ENCODE measurements around the gene PLET1. TPM values are rescaled to one million over a fixed set of nuclear protein-coding genes. Genes with fewer than 3 reads are reported as not detected.

The PLET1 gene
- total and polyA plus RNA-seq, 9 of the 15 experiments (the other 6 are each of a cell fraction or from before 2014, with no cell fraction given) = not detected

DNA sequence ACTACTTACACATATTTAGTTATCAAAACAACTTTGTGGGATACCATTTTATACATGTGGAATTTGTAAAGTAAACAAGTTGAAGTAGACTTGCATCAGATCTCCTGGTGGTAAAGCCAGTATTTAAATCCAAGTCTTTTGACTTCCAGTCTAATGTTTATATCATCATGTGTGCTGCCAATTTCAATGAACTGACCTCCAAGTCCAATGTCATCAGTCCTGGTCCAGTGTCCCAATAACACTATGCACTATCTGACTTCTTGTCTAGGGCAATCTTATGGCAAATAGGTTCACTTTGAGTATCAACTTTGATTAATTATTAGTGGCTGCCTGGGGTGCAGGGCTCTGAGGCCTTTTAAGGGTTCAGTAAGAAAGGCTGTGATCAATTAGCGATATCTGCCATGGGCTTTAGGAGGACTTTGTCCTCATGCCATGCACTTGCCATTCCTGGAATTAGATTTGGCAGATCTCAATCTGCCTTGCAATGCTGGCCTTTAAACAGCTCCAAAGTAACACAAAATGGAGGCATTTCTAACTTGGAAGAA lies 44.0 kb downstream of the PLET1 start:
- TF ChIP-seq ZNF507 (tag; conservative IDR thresholded peaks at IDR 0.05) = no peak
- TF ChIP-seq, protein P1, sequence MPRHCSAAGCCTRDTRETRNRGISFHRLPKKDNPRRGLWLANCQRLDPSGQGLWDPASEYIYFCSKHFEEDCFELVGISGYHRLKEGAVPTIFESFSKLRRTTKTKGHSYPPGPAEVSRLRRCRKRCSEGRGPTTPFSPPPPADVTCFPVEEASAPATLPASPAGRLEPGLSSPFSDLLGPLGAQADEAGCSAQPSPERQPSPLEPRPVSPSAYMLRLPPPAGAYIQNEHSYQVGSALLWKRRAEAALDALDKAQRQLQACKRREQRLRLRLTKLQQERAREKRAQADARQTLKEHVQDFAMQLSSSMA (CRISPR knock-in tag; IDR thresholded peaks at IDR 0.05) = no peak
- no peak for TF ChIP-seq ZNF3 (CRISPR knock-in tag; IDR thresholded peaks at IDR 0.05)
- no peak for TF ChIP-seq ZNF232 (CRISPR knock-in tag; IDR thresholded peaks at IDR 0.05)
- TF ChIP-seq CTBP1 (IDR thresholded peaks at IDR 0.05; ENCODE audit: borderline replicate concordance) = no peak
- TF ChIP-seq, protein P2, sequence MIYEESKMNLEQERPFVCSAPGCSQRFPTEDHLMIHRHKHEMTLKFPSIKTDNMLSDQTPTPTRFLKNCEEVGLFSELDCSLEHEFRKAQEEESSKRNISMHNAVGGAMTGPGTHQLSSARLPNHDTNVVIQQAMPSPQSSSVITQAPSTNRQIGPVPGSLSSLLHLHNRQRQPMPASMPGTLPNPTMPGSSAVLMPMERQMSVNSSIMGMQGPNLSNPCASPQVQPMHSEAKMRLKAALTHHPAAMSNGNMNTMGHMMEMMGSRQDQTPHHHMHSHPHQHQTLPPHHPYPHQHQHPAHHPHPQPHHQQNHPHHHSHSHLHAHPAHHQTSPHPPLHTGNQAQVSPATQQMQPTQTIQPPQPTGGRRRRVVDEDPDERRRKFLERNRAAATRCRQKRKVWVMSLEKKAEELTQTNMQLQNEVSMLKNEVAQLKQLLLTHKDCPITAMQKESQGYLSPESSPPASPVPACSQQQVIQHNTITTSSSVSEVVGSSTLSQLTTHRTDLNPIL (CRISPR knock-in tag; IDR thresholded peaks at IDR 0.05) = no peak
- TF ChIP-seq, protein P3, sequence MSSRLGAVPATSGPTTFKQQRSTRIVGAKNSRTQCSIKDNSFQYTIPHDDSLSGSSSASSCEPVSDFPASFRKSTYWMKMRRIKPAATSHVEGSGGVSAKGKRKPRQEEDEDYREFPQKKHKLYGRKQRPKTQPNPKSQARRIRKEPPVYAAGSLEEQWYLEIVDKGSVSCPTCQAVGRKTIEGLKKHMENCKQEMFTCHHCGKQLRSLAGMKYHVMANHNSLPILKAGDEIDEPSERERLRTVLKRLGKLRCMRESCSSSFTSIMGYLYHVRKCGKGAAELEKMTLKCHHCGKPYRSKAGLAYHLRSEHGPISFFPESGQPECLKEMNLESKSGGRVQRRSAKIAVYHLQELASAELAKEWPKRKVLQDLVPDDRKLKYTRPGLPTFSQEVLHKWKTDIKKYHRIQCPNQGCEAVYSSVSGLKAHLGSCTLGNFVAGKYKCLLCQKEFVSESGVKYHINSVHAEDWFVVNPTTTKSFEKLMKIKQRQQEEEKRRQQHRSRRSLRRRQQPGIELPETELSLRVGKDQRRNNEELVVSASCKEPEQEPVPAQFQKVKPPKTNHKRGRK (tag; IDR thresholded peaks at IDR 0.05) = no peak
- Histone ChIP-seq H3K9me1 (ENCODE audit: control insufficient read depth, insufficient read depth, low read length) (no peaks in the 10 kb centered on the region), H3K9ac (ENCODE audit: insufficient read depth in 1 of 2, low read depth in 2 of 2, low read length in 2 of 2) (no peak overlapping the region), H3K4me1 (replicated peaks in 1 of 2; ENCODE audit: control insufficient read depth in 2 of 2, insufficient read depth in 2 of 2, low read length in 2 of 2) (no peaks in the 10 kb centered on the region), H3K4me2 (ENCODE audit: insufficient read depth, low read length) (no peak overlapping the region), H3K27ac (ENCODE audit: extremely low read depth, low read depth, low read length) (no peak overlapping the region), H3K9me3 (replicated peaks; ENCODE audit: control insufficient read depth, insufficient read depth, low read depth, low read length) (no peaks in the 10 kb centered on the region), H3K27me3 (ENCODE audit: control insufficient read depth in 2 of 2, insufficient read depth in 2 of 2, low read length in 2 of 2) (0 out of 5 replicates have a peak, but pooled peaks cover 0 to 2% of the 10 kb centered on the region in 2 experiments), H4K20me1 (replicated peaks; ENCODE audit: control insufficient read depth, insufficient read depth, low read length) (no peaks in the 10 kb centered on the region), H3K36me3 (ENCODE audit: control insufficient read depth, insufficient read depth, low read length) (no peaks in the 10 kb centered on the region), H2AFZ (ENCODE audit: low read depth, low read length) (no peak overlapping the region), H3K79me2 (ENCODE audit: control insufficient read depth, insufficient read depth, low read length) (no peaks in the 10 kb centered on the region), H3K4me3 (no peak overlapping the region)
- intact Hi-C loops (cut with micrococcal nuclease) = loop anchor here (5.0 kb wide), 1 partner anchor 341 kb away; no protein-coding TSS in a partner anchor
- no peak for FAIRE-seq
- POLR2A ChIA-PET = interaction anchor here (1.3 kb wide), 1 partner anchor 97 kb away, joined by 6 read pairs; no protein-coding TSS in a partner anchor
- DNase-seq (ENCODE audit: extremely low read depth in 1 of 4, low spot score in 3 of 4) = no peak
- no peak for ATAC-seq
- WGBS (ENCODE audit: insufficient coverage, low coverage, missing lambda C conversion rate) = 0% methylated on average over 1 of the region's 1 CpG
- CTCF ChIA-PET (ENCODE audit: low intra/inter-chr PET ratio) = no interaction called here
- no TSS peak for BruUV-seq (replicated peaks)
- in situ Hi-C loops (cut with MboI) = no loop called here
